H1 (cell line): ENCODE results near the gene RPS6KA4. TPM values are rescaled to one million over a fixed set of nuclear protein-coding genes. Genes with fewer than 3 reads are reported as not detected.

Experiments
- CTCF ChIA-PET: fragments of 300-600 bp; sonication (Branson Sonifier 250); formaldehyde crosslinking; loops from one replicate; lab custom pipeline; 2021; ENCODE audit not compliant: partially characterized antibody; lab: Charles Lee
- POLR2A ChIA-PET: fragments of 300-600 bp; sonication (Branson Sonifier 250); formaldehyde crosslinking; loops from one replicate; lab custom pipeline; 2021; ENCODE audit warnings: inconsistent platforms; ENCODE audit not compliant: partially characterized antibody; lab: Charles Lee
- DNase-seq, 2 experiments: peaks; one replicate each; pipeline versions ENCODE4 v3.0.0 to v3.0.0-alpha.2; 2010 to 2022; ENCODE audit warnings: low spot score in 2 of 2, low read depth in 1 of 2, mixed read lengths in 1 of 2
- FAIRE-seq: peaks from 2 replicates; lab custom pipeline; 2011; peaks lifted over from hg19 to GRCh38; lab: Jason Lieb, UNC
- H2AFZ ChIP-seq: 2 replicates; pipeline ENCODE4 v1.8.1; 2012; ENCODE audit warnings: low read length, inconsistent platforms
- H2AK5ac ChIP-seq: 2 replicates; pipeline ENCODE4 v1.6.1; 2013; ENCODE audit warnings: low read depth, low read length
- H2BK120ac ChIP-seq: replicated peaks from 2 replicates; pipeline ENCODE3; 2013; ENCODE audit warnings: low read depth, low read length, inconsistent platforms
- H2BK12ac ChIP-seq: 2 replicates; pipeline ENCODE4 v1.6.1; 2013; ENCODE audit warnings: low read depth, low read length
- H2BK15ac ChIP-seq: 2 replicates; pipeline ENCODE4 v1.6.1; 2013; ENCODE audit warnings: low read length
- H2BK20ac ChIP-seq: 2 replicates; pipeline ENCODE4 v1.6.1; 2013; ENCODE audit warnings: low read length
- H2BK5ac ChIP-seq: 2 replicates; pipeline ENCODE4 v1.6.1; 2013; ENCODE audit warnings: low read depth, low read length
- H3K14ac ChIP-seq: 2 replicates; pipeline ENCODE4 v1.6.1; 2013; ENCODE audit warnings: inconsistent platforms; ENCODE audit not compliant: insufficient read length
- H3K18ac ChIP-seq: 2 replicates; pipeline ENCODE4 v1.6.1; 2013; ENCODE audit warnings: low read length; ENCODE audit errors: extremely low read depth
- H3K23ac ChIP-seq: 2 replicates; pipeline ENCODE4 v1.6.1; 2013; ENCODE audit warnings: inconsistent platforms; ENCODE audit not compliant: insufficient read length
- H3K23me2 ChIP-seq: 2 replicates; pipeline ENCODE4 v1.6.1; 2013; ENCODE audit warnings: low read depth, low read length
- H3K27ac ChIP-seq: 2 replicates; pipeline ENCODE4 v1.6.1; 2011; ENCODE audit warnings: low read depth, low read length, inconsistent platforms
- H3K27me3 ChIP-seq, 4 experiments: replicated peaks in 1 of 4; 1 replicate in 1 of 4; 2 replicates in 3 of 4; pipeline versions ENCODE4 v1.6.1 to v1.8.1; 2011 to 2013; ENCODE audit warnings: low read length in 3 of 4, mild to moderate bottlenecking in 3 of 4, inconsistent platforms in 2 of 4, mixed read lengths in 2 of 4, moderate library complexity in 1 of 4; ENCODE audit not compliant: control insufficient read depth in 3 of 4, insufficient read depth in 3 of 4; ENCODE audit errors: extremely low read depth in 1 of 4
- H3K36me3 ChIP-seq, 4 experiments: 2 replicates each; pipeline versions ENCODE4 v1.6.1 to v1.8.1; 2011 to 2013; ENCODE audit warnings: mild to moderate bottlenecking in 4 of 4, low read length in 3 of 4, moderate library complexity in 2 of 4, control low read depth in 1 of 4, inconsistent platforms in 1 of 4; ENCODE audit not compliant: insufficient read depth in 4 of 4, control insufficient read depth in 2 of 4
- H3K4ac ChIP-seq: replicated peaks from 2 replicates; pipeline ENCODE3; 2013; ENCODE audit warnings: low read length, low read depth, mixed read lengths, inconsistent platforms; ENCODE audit not compliant: insufficient read length
- H3K4me1 ChIP-seq, 4 experiments: replicated peaks in 1 of 4; 1 replicate in 1 of 4; 2 replicates in 3 of 4; pipeline versions ENCODE4 v1.6.1 to v1.8.1; 2011 to 2013; ENCODE audit warnings: low read length in 3 of 4, inconsistent platforms in 2 of 4, mixed read lengths in 1 of 4; ENCODE audit not compliant: insufficient read depth in 4 of 4, control insufficient read depth in 3 of 4
- H3K4me2 ChIP-seq, 2 experiments: 2 replicates each; pipeline versions ENCODE4 v1.6.1 to v1.8.1; 2011 to 2013; ENCODE audit warnings: low read depth in 2 of 2, low read length in 2 of 2, control low read depth in 1 of 2, inconsistent platforms in 1 of 2, mild to moderate bottlenecking in 1 of 2; ENCODE audit not compliant: insufficient read depth in 1 of 2
- H3K4me3 ChIP-seq, 4 experiments: fragments of 200-600, 300-600 bp in 1 of 4; sonication (generic), shearing (Covaris generic), sonication (Bioruptor Twin) in 1 of 4; 2 replicates each; pipeline versions ENCODE4 v1.5.1 to v1.8.1; 2011 to 2016; ENCODE audit warnings: low read length in 4 of 4, low read depth in 3 of 4, control low read depth in 2 of 4, inconsistent platforms in 2 of 4, mild to moderate bottlenecking in 2 of 4, mixed read lengths in 1 of 4, moderate library complexity in 1 of 4; ENCODE audit not compliant: insufficient read depth in 2 of 4; ENCODE audit errors: extremely low read depth in 1 of 4
- H3K56ac ChIP-seq: replicated peaks from 2 replicates; pipeline ENCODE3; 2013; ENCODE audit warnings: low read depth, mild to moderate bottlenecking, mixed read lengths, low read length, inconsistent platforms; ENCODE audit not compliant: insufficient read length
- H3K79me1 ChIP-seq: 2 replicates; pipeline ENCODE4 v1.6.1; 2013; ENCODE audit warnings: low read depth, low read length, control low read depth
- H3K79me2 ChIP-seq, 2 experiments: 2 replicates each; pipeline versions ENCODE4 v1.6.1 to v1.8.1; 2012 to 2013; ENCODE audit warnings: low read length in 2 of 2, mild to moderate bottlenecking in 2 of 2, inconsistent platforms in 1 of 2; ENCODE audit not compliant: insufficient read depth in 2 of 2, control insufficient read depth in 1 of 2
- H3K9ac ChIP-seq, 4 experiments: replicated peaks in 1 of 4; 1 replicate in 1 of 4; 2 replicates in 3 of 4; pipeline versions ENCODE4 v1.6.1 to v1.8.1; 2011 to 2013; ENCODE audit warnings: low read depth in 3 of 4, low read length in 3 of 4, control low read depth in 2 of 4, mild to moderate bottlenecking in 2 of 4, moderate library complexity in 2 of 4, inconsistent platforms in 1 of 4; ENCODE audit errors: extremely low read depth in 1 of 4
- H3K9me3 ChIP-seq, 2 experiments: 2 replicates each; pipeline versions ENCODE4 v1.6.1 to v1.8.1; 2012 to 2013; ENCODE audit warnings: mild to moderate bottlenecking in 2 of 2, moderate library complexity in 2 of 2, control low read depth in 1 of 2, inconsistent platforms in 1 of 2, low read depth in 1 of 2, low read length in 1 of 2, mixed read lengths in 1 of 2; ENCODE audit not compliant: insufficient read depth in 2 of 2
- H4K20me1 ChIP-seq, 2 experiments: replicated peaks in 1 of 2; 2 replicates each; pipeline versions ENCODE3 to v1.8.1; 2011 to 2013; ENCODE audit warnings: inconsistent platforms in 2 of 2, low read length in 2 of 2, mild to moderate bottlenecking in 1 of 2; ENCODE audit not compliant: insufficient read depth in 2 of 2, control insufficient read depth in 1 of 2
- H4K5ac ChIP-seq: 2 replicates; pipeline ENCODE4 v1.6.1; 2013; ENCODE audit warnings: low read length, low read depth, mixed read lengths, inconsistent platforms; ENCODE audit not compliant: insufficient read length
- H4K8ac ChIP-seq: 2 replicates; pipeline ENCODE4 v1.8.0; 2013; ENCODE audit warnings: mild to moderate bottlenecking, moderate library complexity, low read length, inconsistent platforms; ENCODE audit not compliant: insufficient read depth; ENCODE audit errors: extremely low read depth
- H4K91ac ChIP-seq: replicated peaks from 2 replicates; pipeline ENCODE3; 2013; ENCODE audit warnings: low read length, mixed read lengths, inconsistent platforms; ENCODE audit not compliant: insufficient read length
- ATF2 ChIP-seq: IDR thresholded peaks from 2 replicates; pipeline ENCODE4 v1.6.1; 2012; ENCODE audit warnings: low read length, inconsistent platforms
- BACH1 ChIP-seq: IDR thresholded peaks from 2 replicates; pipeline ENCODE4 v1.6.1; 2012; ENCODE audit warnings: low read length, improper control_type of control experiment
- EGR1 ChIP-seq: IDR thresholded peaks from 2 replicates; pipeline ENCODE4 v1.6.1; 2011; ENCODE audit warnings: low read depth, low read length, borderline replicate concordance
- EP300 ChIP-seq, 2 experiments: IDR thresholded peaks; 1 replicate in 1 of 2; 2 replicates in 1 of 2; pipeline ENCODE4 v1.6.1; 2011 to 2012; ENCODE audit warnings: low read depth in 2 of 2, low read length in 2 of 2, mild to moderate bottlenecking in 2 of 2, borderline replicate concordance in 1 of 2, inconsistent platforms in 1 of 2, moderate library complexity in 1 of 2
- FOSL1 ChIP-seq: IDR thresholded peaks from 2 replicates; pipeline ENCODE4 v1.6.1; 2011; ENCODE audit warnings: mild to moderate bottlenecking, low read depth, low read length, moderate library complexity; ENCODE audit not compliant: insufficient read depth
- KDM5A ChIP-seq: fragments of 200-600 bp; IDR thresholded peaks from 2 replicates; pipeline ENCODE4 v1.7.1; 2012; ENCODE audit warnings: mild to moderate bottlenecking, low read length, inconsistent platforms, mixed read lengths
- MAX ChIP-seq: IDR thresholded peaks from 2 replicates; pipeline ENCODE4 v1.6.1; 2012; ENCODE audit warnings: inconsistent platforms
- RAD21 ChIP-seq, 2 experiments: IDR thresholded peaks in 1 of 2; conservative IDR thresholded peaks in 1 of 2; 2 replicates each; pipeline ENCODE4 v1.6.1; 2011; ENCODE audit warnings: low read depth in 2 of 2, low read length in 2 of 2, improper control_type of control experiment in 1 of 2, inconsistent platforms in 1 of 2, mild to moderate bottlenecking in 1 of 2, moderate library complexity in 1 of 2
- RNF2 ChIP-seq: fragments of 200-900, 300-1000 bp; sonication (generic); IDR thresholded peaks from 2 replicates; pipeline ENCODE4 v1.7.1; 2016; ENCODE audit warnings: borderline replicate concordance, low read depth, mild to moderate bottlenecking, antibody characterized with exemption, low read length; ENCODE audit not compliant: poor library complexity, severe bottlenecking; ENCODE audit errors: missing control alignments
- TAF1 ChIP-seq: IDR thresholded peaks from 2 replicates; pipeline ENCODE4 v1.6.1; 2011; ENCODE audit warnings: mild to moderate bottlenecking, low read depth, low read length
- TEAD4 ChIP-seq: IDR thresholded peaks from 2 replicates; pipeline ENCODE4 v1.6.1; 2012; ENCODE audit warnings: low read depth, low read length, inconsistent platforms, mixed read lengths
- WGBS, 2 experiments: shearing (Covaris generic) in 1 of 2; methylation state at CpG; one replicate each; pipeline versions ENCODE4 v1.1.6 to v1.1.7; 2013 to 2015; ENCODE audit warnings: low lambda C conversion rate in 2 of 2, mixed read lengths in 2 of 2, inconsistent platforms in 1 of 2, low coverage in 1 of 2, missing lambda C conversion rate in 1 of 2; ENCODE audit not compliant: insufficient replicate concordance in 2 of 2, insufficient coverage in 1 of 2, insufficient read length in 1 of 2; ENCODE audit errors: extremely low coverage in 1 of 2, missing lambda C conversion rate in 1 of 2; 5-methylcytosine and 5-hydroxymethylcytosine counted together
- polyA plus RNA-seq, 7 experiments: library from polyadenylated mRNA; depleted of rRNA in 3 of 7; stranded (reverse) in 5 of 7; unstranded in 2 of 7; fragments of >200 nt in 5 of 7; fragments of 200-250 nt in 2 of 7; gene quantifications; 1 replicate in 5 of 7; 2 replicates in 1 of 7; 4 replicates in 1 of 7; pipeline versions ENCODE4 v1.2.1 to v1.2.3, GENCODE V29; 2011 to 2013; ENCODE audit warnings: missing spikeins in 2 of 7, mixed read lengths in 2 of 7
- total RNA-seq: library from RNA; stranded (reverse); fragmentation: NEBNext Ultra II Directional; extraction: Animal tissue kit (Norgen Biotek cat#: 25700); gene quantifications from 2 replicates; pipeline ENCODE4 v1.2.1, GENCODE V29; 2021

Gene RPS6KA4
- total and polyA plus RNA-seq, 2 of the 8 experiments (the other 6 are each of a cell fraction or from before 2014, with no cell fraction given) = 8.2 to 12.6 TPM

- Histone ChIP-seq H4K5ac (no peak overlapping the region), H2AFZ (no peak overlapping the region), H3K23ac (no peak overlapping the region), H3K9ac (no peak overlapping the region), H3K56ac (no peak overlapping the region), H3K23me2 (peaks cover 11% of the 10 kb centered on the region; the same call in 1 of the 2 replicates), H2BK15ac (peak overlapping the region; percentile 98), H4K20me1 (no peaks in the 10 kb centered on the region), H3K79me2 (no peaks in the 10 kb centered on the region), H3K4me1 (peaks cover 0 to 23% (median 17%) of the 10 kb centered on the region in 4 experiments; a peak in 6 of 7 replicates), H2BK5ac (no peak overlapping the region), H3K18ac (no peak overlapping the region; the same call in 1 of the 2 replicates), H3K79me1 (no peaks in the 10 kb centered on the region), H2BK120ac (no peak overlapping the region), H3K14ac (no peak overlapping the region), H2AK5ac (no peak overlapping the region), H2BK20ac (no peak overlapping the region), H3K4me3 (no peak overlapping the region), H3K4me2 (no peak overlapping the region), H3K27me3 (peaks cover 0 to 2% (median 0%) of the 10 kb centered on the region in 4 experiments; a peak in 1 of 7 replicates), H2BK12ac (no peak overlapping the region), H4K91ac (no peak overlapping the region), H3K36me3 (no peaks in the 10 kb centered on the region), H3K4ac (no peak overlapping the region), H3K27ac (no peak overlapping the region), H3K9me3 (no peaks in the 10 kb centered on the region), H4K8ac (no peak overlapping the region)
- POLR2A ChIA-PET = interaction anchor here (2.3 to 2.5 kb wide), 2 partner anchors 8 to 22 kb away, joined by 12 to 15 read pairs; partner anchors contain the start of genes PRDX5 and TRMT112
- FAIRE-seq (no peak), DNase-seq (no peak)
- CTCF ChIA-PET = interaction anchor here (1.1 to 37.6 kb wide), 5 partner anchors 11 to 312 kb away, joined by 3 to 614 read pairs (median 16); partner anchors contain the start of genes CATSPERZ, CCDC88B, ESRRA and FERMT3
- 82% methylated on average over 4 of the region's 4 CpGs; no CpG with 5 or more reads in 1 of the 2 experiments for WGBS, 2 experiments
- TF ChIP-seq BACH1 (no peak), RAD21 (IDR thresholded peaks at IDR 0.05 in 1 of 2, conservative IDR thresholded peaks at IDR 0.05 in 1 of 2; ENCODE audit: low read depth in 2 of 2, low read length in 2 of 2) (no peak), RNF2 (no peak), FOSL1 (no peak), ATF2 (no peak), TEAD4 (no peak), MAX (no peak), EGR1 (no peak), TAF1 (no peak), KDM5A (no peak), EP300 (IDR thresholded peaks at IDR 0.05; ENCODE audit: borderline replicate concordance in 1 of 2, low read depth in 2 of 2, low read length in 2 of 2) (no peak)
These were observed 19.7 kb upstream of the RPS6KA4 start for GRCh38 chr11:64339286-64339685.
